Measurements from ENCODE around the gene YWHAE.

Gene YWHAE

GRCh38 chr17:1299552-1300370 lies 100.3 kb downstream of the YWHAE start:
- peaks cover 14 to 21% of the 10 kb centered on the region in 2 donors for H3K27me3 ChIP-seq (ENCODE audit: control insufficient read depth in 1 of 2, insufficient read depth in 2 of 2, low read length in 2 of 2)
- H3K4me3 ChIP-seq (ENCODE audit: low read depth in 1 of 2, low read length in 2 of 2), result no peak overlapping the region
- no peak overlapping the region for H3K9ac ChIP-seq (ENCODE audit: low read depth in 1 of 2, low read length in 2 of 2)
- no peak overlapping the region for H3K27ac ChIP-seq (ENCODE audit: low read depth, low read length)
- peaks cover 0 to 12% of the 10 kb centered on the region in 2 donors for H3K4me1 ChIP-seq (ENCODE audit: control insufficient read depth in 1 of 2, insufficient read depth in 2 of 2, low read length in 2 of 2)
- H3K36me3 ChIP-seq (ENCODE audit: control insufficient read depth in 1 of 2, insufficient read depth in 2 of 2, low read length in 2 of 2), result no peaks in the 10 kb centered on the region
- H3K9me3 ChIP-seq (ENCODE audit: control insufficient read depth in 1 of 2, low read length in 2 of 2), result no peaks in the 10 kb centered on the region

DNA sequence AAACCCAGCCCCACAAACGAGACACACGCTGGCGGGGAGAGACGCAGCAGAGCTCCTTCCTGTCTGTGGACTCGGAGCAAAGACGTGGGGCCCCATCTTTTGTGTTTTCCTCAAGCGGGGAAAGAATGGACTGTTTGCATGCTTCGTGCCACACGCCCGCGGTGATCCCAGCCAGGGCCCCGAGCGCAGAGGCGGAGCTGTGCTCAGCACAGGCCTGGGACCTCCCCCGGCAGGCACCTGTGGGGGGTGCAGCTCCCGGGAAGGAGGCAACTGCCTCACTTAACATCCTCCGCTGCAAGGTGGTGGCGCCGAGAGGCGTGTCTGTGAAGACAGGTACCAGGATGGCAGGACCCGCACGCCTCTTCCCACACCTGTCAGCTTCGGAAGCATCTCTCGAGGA lies 101.4 kb downstream of the YWHAE start:
- Histone ChIP-seq H3K4me3 (ENCODE audit: low read depth in 1 of 2, low read length in 2 of 2) (no peak overlapping the region), H3K9ac (ENCODE audit: low read depth in 1 of 2, low read length in 2 of 2) (no peak overlapping the region), H3K4me1 (ENCODE audit: control insufficient read depth in 1 of 2, insufficient read depth in 2 of 2, low read length in 2 of 2) (peaks cover 0 to 14% of the 10 kb centered on the region in 2 donors), H3K27ac (ENCODE audit: low read depth, low read length) (no peak overlapping the region), H3K9me3 (ENCODE audit: control insufficient read depth in 1 of 2, low read length in 2 of 2) (no peaks in the 10 kb centered on the region), H3K27me3 (ENCODE audit: control insufficient read depth in 1 of 2, insufficient read depth in 2 of 2, low read length in 2 of 2) (peaks cover 14 to 21% of the 10 kb centered on the region in 2 donors), H3K36me3 (ENCODE audit: control insufficient read depth in 1 of 2, insufficient read depth in 2 of 2, low read length in 2 of 2) (no peaks in the 10 kb centered on the region)
